HG03135 (cell line): ENCODE data around the gene APBA3.

Source experiments
- ATAC-seq: cut with Tn5 transposase; IDR thresholded peaks from one replicate; pipeline ENCODE4 v1.9.1; 2021; ENCODE audit warnings: mild to moderate bottlenecking, moderate library complexity; ENCODE audit not compliant: unreplicated experiment

Gene APBA3

GRCh38 chr19:3751236-3751635, 10.3 kb downstream of the APBA3 start:
- ATAC-seq, result no peak

GRCh38 chr19:3750211-3750610, 11.3 kb downstream of the APBA3 start:
- ATAC-seq, result no peak

- no peak for ATAC-seq
These were observed 12.5 kb downstream of the APBA3 start for GRCh38 chr19:3748965-3749364.

GRCh38 chr19:3746371-3747056, 15.0 kb downstream of the APBA3 start:
- no peak for ATAC-seq

GRCh38 chr19:3745363-3746045, 16.0 kb downstream of the APBA3 start:
- ATAC-seq, result no peak

GRCh38 chr19:3743486-3743885, 18.0 kb downstream of the APBA3 start:
- no peak for ATAC-seq

GRCh38 chr19:3740431-3740830, 21.1 kb downstream of the APBA3 start:
- no peak for ATAC-seq

GRCh38 chr19:3738477-3739220, 22.8 kb downstream of the APBA3 start:
- ATAC-seq, result no peak

GRCh38 chr19:3737487-3738205, 23.8 kb downstream of the APBA3 start:
- ATAC-seq, result no peak

- ATAC-seq, result no peak
These were observed 25.3 kb downstream of the APBA3 start for GRCh38 chr19:3736106-3736724.

GRCh38 chr19:3734310-3734600, 27.2 kb downstream of the APBA3 start:
- ATAC-seq, result no peak

- no peak for ATAC-seq
These were observed 27.8 kb downstream of the APBA3 start for GRCh38 chr19:3733549-3734309.

GRCh38 chr19:3732108-3732507, 29.4 kb downstream of the APBA3 start:
- no peak for ATAC-seq

GRCh38 chr19:3730457-3730958, 31.0 kb downstream of the APBA3 start:
- no peak for ATAC-seq

GRCh38 chr19:3725640-3726310, 35.7 kb downstream of the APBA3 start:
- ATAC-seq, result no peak

- ATAC-seq, result no peak
These were observed 36.4 kb downstream of the APBA3 start for GRCh38 chr19:3725121-3725520.

GRCh38 chr19:3723883-3724282, 37.6 kb downstream of the APBA3 start:
- no peak for ATAC-seq

- ATAC-seq, result no peak
These were observed 38.4 kb downstream of the APBA3 start for GRCh38 chr19:3723110-3723488.

- no peak for ATAC-seq
These were observed 38.9 kb downstream of the APBA3 start for GRCh38 chr19:3722443-3723109.
